NK-92 (cell line): ENCODE results near the gene PODNL1.
A peak's percentile ranks its signal among the peaks of the same experiment; 100 is the strongest.

ENCODE experiments used
- DNase-seq: peaks from one replicate; lab custom pipeline; 2025; ENCODE audit not compliant: unreplicated experiment; lab: John Stamatoyannopoulos, UW

PODNL1 gene

GRCh38 chr19:13958043-13958442 lies 19.8 kb upstream of the PODNL1 start:
- DNase-seq, result no peak

GRCh38 chr19:13957051-13957450 lies 18.8 kb upstream of the PODNL1 start:
- no peak for DNase-seq

GRCh38 chr19:13956365-13956744 lies 18.1 kb upstream of the PODNL1 start:
- no peak for DNase-seq

- no peak for DNase-seq
Measured at GRCh38 chr19:13955662-13956364, 17.6 kb upstream of the PODNL1 start.

- no peak for DNase-seq
Measured at GRCh38 chr19:13954185-13954584, 16.0 kb upstream of the PODNL1 start.

- DNase-seq, result no peak
Measured at GRCh38 chr19:13952931-13953531, 14.8 kb upstream of the PODNL1 start.

GRCh38 chr19:13952154-13952930 lies 14.1 kb upstream of the PODNL1 start, which contains the start of gene DCAF15:
Gene DCAF15, plus strand, starts transcription at chr19:13952509. Its CDS starts 4 bp downstream, at chr19:13952513.
- DNase-seq, result peak; percentile 92

GRCh38 chr19:13951799-13952153 lies 13.6 kb upstream of the PODNL1 start:
- no peak for DNase-seq

GRCh38 chr19:13951043-13951442 lies 12.8 kb upstream of the PODNL1 start:
- no peak for DNase-seq

- no peak for DNase-seq
Measured at GRCh38 chr19:13946414-13946813, 8.2 kb upstream of the PODNL1 start.

- no peak for DNase-seq
Measured at GRCh38 chr19:13942023-13942684, 3.9 kb upstream of the PODNL1 start.

GRCh38 chr19:13937479-13938300 lies 527 bp downstream of the PODNL1 start:
- no peak for DNase-seq

GRCh38 chr19:13935765-13936510 lies 2.3 kb downstream of the PODNL1 start:
- DNase-seq, result no peak

- DNase-seq, result no peak
Measured at GRCh38 chr19:13934785-13935109, 3.5 kb downstream of the PODNL1 start.

- DNase-seq, result no peak
Measured at GRCh38 chr19:13932911-13933393, 5.3 kb downstream of the PODNL1 start.

- no peak for DNase-seq
Measured at GRCh38 chr19:13932149-13932637, 6.0 kb downstream of the PODNL1 start.

GRCh38 chr19:13931391-13932148 lies 6.6 kb downstream of the PODNL1 start:
- no peak for DNase-seq

- DNase-seq, result no peak
Measured at GRCh38 chr19:13930402-13930801, 7.8 kb downstream of the PODNL1 start.

- DNase-seq, result no peak
Measured at GRCh38 chr19:13929956-13930355, 8.3 kb downstream of the PODNL1 start.
